Measurements from ENCODE around the gene FYB1. TPM values are rescaled to one million over a fixed set of nuclear protein-coding genes. Genes with fewer than 3 reads are reported as not detected.

FYB1 gene
- total and polyA plus RNA-seq, 2 experiments from 2014 or later: not detected

DNA sequence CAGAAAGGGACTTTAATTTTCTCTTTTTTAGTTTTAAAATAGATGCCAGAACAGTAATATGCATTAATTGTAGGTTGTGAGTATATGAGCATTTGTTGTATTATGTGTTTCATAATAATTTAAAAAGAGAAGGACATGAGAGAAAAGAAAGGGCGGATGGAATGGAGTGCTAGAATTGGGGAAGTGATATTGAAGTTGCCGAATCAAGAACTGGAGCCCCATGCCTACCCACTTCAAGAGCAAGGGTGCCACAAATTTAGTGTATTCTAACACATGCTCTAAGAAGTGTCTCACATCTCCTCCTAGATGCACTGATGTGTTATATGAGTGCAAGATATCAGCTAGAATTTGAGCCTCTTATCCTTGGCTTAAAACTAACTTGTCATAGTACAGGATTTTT lies 43.6 kb upstream of the FYB1 start:
- peaks cover 9% of the 10 kb centered on the region; the same call in 1 of the 2 replicates for H3K9me2 ChIP-seq (ENCODE audit: insufficient read depth)
- H3K36me3 ChIP-seq (ENCODE audit: insufficient read depth): no peaks in the 10 kb centered on the region
- H3K9me3 Mint-ChIP-seq: no peaks in the 10 kb centered on the region
- ATAC-seq (no peak), DNase-seq (ENCODE audit: low spot score) (no peak)
- H3K4me1 Mint-ChIP-seq: no peaks in the 10 kb centered on the region
- H3K27ac ChIP-seq (ENCODE audit: low read depth): no peak overlapping the region
- TF ChIP-seq CREB1 (CRISPR knock-in tag; IDR thresholded peaks at IDR 0.05; ENCODE audit: low read depth) (no peak), ZNF331 (CRISPR knock-in tag; IDR thresholded peaks at IDR 0.05; ENCODE audit: low read depth) (no peak), JUNB (IDR thresholded peaks at IDR 0.05; ENCODE audit: unreplicated experiment) (no peak), STAT1 (IDR thresholded peaks at IDR 0.05; ENCODE audit: unreplicated experiment) (no peak), POLR2AphosphoS5 (IDR thresholded peaks at IDR 0.05; ENCODE audit: low read depth) (no peak), EZH2 (IDR thresholded peaks at IDR 0.05; ENCODE audit: low read depth, unreplicated experiment) (no peak), EZH2phosphoT487 (IDR thresholded peaks at IDR 0.05; ENCODE audit: unreplicated experiment) (no peak), NANOG (IDR thresholded peaks at IDR 0.05; ENCODE audit: borderline replicate concordance) (no peak), ZNF114 (CRISPR knock-in tag; IDR thresholded peaks at IDR 0.05) (no peak)
- TF ChIP-seq, protein P1, sequence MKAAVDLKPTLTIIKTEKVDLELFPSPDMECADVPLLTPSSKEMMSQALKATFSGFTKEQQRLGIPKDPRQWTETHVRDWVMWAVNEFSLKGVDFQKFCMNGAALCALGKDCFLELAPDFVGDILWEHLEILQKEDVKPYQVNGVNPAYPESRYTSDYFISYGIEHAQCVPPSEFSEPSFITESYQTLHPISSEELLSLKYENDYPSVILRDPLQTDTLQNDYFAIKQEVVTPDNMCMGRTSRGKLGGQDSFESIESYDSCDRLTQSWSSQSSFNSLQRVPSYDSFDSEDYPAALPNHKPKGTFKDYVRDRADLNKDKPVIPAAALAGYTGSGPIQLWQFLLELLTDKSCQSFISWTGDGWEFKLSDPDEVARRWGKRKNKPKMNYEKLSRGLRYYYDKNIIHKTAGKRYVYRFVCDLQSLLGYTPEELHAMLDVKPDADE (IDR thresholded peaks at IDR 0.05): no peak
- TF ChIP-seq, protein P2, sequence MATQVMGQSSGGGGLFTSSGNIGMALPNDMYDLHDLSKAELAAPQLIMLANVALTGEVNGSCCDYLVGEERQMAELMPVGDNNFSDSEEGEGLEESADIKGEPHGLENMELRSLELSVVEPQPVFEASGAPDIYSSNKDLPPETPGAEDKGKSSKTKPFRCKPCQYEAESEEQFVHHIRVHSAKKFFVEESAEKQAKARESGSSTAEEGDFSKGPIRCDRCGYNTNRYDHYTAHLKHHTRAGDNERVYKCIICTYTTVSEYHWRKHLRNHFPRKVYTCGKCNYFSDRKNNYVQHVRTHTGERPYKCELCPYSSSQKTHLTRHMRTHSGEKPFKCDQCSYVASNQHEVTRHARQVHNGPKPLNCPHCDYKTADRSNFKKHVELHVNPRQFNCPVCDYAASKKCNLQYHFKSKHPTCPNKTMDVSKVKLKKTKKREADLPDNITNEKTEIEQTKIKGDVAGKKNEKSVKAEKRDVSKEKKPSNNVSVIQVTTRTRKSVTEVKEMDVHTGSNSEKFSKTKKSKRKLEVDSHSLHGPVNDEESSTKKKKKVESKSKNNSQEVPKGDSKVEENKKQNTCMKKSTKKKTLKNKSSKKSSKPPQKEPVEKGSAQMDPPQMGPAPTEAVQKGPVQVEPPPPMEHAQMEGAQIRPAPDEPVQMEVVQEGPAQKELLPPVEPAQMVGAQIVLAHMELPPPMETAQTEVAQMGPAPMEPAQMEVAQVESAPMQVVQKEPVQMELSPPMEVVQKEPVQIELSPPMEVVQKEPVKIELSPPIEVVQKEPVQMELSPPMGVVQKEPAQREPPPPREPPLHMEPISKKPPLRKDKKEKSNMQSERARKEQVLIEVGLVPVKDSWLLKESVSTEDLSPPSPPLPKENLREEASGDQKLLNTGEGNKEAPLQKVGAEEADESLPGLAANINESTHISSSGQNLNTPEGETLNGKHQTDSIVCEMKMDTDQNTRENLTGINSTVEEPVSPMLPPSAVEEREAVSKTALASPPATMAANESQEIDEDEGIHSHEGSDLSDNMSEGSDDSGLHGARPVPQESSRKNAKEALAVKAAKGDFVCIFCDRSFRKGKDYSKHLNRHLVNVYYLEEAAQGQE (IDR thresholded peaks at IDR 0.05; ENCODE audit: unreplicated experiment): no peak
- TF ChIP-seq, protein P3, sequence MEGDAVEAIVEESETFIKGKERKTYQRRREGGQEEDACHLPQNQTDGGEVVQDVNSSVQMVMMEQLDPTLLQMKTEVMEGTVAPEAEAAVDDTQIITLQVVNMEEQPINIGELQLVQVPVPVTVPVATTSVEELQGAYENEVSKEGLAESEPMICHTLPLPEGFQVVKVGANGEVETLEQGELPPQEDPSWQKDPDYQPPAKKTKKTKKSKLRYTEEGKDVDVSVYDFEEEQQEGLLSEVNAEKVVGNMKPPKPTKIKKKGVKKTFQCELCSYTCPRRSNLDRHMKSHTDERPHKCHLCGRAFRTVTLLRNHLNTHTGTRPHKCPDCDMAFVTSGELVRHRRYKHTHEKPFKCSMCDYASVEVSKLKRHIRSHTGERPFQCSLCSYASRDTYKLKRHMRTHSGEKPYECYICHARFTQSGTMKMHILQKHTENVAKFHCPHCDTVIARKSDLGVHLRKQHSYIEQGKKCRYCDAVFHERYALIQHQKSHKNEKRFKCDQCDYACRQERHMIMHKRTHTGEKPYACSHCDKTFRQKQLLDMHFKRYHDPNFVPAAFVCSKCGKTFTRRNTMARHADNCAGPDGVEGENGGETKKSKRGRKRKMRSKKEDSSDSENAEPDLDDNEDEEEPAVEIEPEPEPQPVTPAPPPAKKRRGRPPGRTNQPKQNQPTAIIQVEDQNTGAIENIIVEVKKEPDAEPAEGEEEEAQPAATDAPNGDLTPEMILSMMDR (conservative IDR thresholded peaks at IDR 0.05; ENCODE audit: low read depth in 2 of 2): no peak
- TF ChIP-seq, protein P4, sequence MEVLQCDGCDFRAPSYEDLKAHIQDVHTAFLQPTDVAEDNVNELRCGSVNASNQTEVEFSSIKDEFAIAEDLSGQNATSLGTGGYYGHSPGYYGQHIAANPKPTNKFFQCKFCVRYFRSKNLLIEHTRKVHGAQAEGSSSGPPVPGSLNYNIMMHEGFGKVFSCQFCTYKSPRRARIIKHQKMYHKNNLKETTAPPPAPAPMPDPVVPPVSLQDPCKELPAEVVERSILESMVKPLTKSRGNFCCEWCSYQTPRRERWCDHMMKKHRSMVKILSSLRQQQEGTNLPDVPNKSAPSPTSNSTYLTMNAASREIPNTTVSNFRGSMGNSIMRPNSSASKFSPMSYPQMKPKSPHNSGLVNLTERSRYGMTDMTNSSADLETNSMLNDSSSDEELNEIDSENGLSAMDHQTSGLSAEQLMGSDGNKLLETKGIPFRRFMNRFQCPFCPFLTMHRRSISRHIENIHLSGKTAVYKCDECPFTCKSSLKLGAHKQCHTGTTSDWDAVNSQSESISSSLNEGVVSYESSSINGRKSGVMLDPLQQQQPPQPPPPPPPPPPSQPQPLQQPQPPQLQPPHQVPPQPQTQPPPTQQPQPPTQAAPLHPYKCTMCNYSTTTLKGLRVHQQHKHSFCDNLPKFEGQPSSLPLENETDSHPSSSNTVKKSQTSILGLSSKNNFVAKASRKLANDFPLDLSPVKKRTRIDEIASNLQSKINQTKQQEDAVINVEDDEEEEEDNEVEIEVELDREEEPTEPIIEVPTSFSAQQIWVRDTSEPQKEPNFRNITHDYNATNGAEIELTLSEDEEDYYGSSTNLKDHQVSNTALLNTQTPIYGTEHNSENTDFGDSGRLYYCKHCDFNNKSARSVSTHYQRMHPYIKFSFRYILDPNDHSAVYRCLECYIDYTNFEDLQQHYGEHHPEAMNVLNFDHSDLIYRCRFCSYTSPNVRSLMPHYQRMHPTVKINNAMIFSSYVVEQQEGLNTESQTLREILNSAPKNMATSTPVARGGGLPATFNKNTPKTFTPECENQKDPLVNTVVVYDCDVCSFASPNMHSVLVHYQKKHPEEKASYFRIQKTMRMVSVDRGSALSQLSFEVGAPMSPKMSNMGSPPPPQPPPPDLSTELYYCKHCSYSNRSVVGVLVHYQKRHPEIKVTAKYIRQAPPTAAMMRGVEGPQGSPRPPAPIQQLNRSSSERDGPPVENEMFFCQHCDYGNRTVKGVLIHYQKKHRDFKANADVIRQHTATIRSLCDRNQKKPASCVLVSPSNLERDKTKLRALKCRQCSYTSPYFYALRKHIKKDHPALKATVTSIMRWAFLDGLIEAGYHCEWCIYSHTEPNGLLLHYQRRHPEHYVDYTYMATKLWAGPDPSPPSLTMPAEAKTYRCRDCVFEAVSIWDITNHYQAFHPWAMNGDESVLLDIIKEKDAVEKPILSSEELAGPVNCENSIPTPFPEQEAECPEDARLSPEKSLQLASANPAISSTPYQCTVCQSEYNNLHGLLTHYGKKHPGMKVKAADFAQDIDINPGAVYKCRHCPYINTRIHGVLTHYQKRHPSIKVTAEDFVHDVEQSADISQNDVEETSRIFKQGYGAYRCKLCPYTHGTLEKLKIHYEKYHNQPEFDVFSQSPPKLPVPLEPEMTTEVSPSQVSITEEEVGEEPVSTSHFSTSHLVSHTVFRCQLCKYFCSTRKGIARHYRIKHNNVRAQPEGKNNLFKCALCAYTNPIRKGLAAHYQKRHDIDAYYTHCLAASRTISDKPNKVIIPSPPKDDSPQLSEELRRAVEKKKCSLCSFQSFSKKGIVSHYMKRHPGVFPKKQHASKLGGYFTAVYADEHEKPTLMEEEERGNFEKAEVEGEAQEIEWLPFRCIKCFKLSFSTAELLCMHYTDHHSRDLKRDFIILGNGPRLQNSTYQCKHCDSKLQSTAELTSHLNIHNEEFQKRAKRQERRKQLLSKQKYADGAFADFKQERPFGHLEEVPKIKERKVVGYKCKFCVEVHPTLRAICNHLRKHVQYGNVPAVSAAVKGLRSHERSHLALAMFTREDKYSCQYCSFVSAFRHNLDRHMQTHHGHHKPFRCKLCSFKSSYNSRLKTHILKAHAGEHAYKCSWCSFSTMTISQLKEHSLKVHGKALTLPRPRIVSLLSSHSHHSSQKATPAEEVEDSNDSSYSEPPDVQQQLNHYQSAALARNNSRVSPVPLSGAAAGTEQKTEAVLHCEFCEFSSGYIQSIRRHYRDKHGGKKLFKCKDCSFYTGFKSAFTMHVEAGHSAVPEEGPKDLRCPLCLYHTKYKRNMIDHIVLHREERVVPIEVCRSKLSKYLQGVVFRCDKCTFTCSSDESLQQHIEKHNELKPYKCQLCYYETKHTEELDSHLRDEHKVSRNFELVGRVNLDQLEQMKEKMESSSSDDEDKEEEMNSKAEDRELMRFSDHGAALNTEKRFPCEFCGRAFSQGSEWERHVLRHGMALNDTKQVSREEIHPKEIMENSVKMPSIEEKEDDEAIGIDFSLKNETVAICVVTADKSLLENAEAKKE (CRISPR knock-in tag; IDR thresholded peaks at IDR 0.05): no peak
- H3F3A ChIP-seq (replicated peaks; ENCODE audit: low read depth): no peaks in the 10 kb centered on the region
- H3K4me2 ChIP-seq: no peak overlapping the region
- no peaks in the 10 kb centered on the region for H3K79me2 ChIP-seq (replicated peaks; ENCODE audit: insufficient read depth)
- H4K20me1 ChIP-seq (replicated peaks; ENCODE audit: insufficient read depth): no peaks in the 10 kb centered on the region
- no peaks in the 10 kb centered on the region for H3K27me3 ChIP-seq (ENCODE audit: insufficient read depth)
- H3K27me3 Mint-ChIP-seq (ENCODE audit: insufficient read depth, low read depth, poor library complexity): peaks cover 2% of the 10 kb centered on the region
- no peaks in the 10 kb centered on the region for H3K36me3 Mint-ChIP-seq (ENCODE audit: low read depth)
- H2AFZ ChIP-seq: no peak overlapping the region
- no peak overlapping the region for H3K4me3 Mint-ChIP-seq
- no peak overlapping the region for H3K4me3 ChIP-seq
- no peak overlapping the region for H3K27ac Mint-ChIP-seq
- no peaks in the 10 kb centered on the region for H3K4me1 ChIP-seq (ENCODE audit: insufficient read depth)

Data from GM23338 (cell line).